Measurements from ENCODE around the gene SPACA6.

DNA sequence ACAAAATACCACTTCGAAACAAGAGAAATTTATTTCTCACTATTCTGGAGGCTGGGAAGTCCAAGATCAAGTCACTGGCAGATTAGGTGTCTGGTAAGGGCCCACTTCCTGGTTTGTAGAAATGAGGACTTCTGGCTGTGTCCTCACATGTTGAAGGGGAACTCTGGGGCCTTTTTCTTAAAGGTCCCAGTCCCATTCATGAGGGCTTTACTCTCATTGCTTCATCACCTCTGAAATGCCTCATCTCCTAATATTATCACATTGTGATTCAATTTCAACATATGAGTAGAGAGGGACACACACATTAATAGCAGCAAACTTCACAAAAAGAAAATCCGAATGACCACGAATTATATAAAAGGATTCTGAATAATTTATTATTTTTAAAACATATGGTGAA is 24.9 kb upstream of the SPACA6 start:
- TF ChIP-seq, protein P1, sequence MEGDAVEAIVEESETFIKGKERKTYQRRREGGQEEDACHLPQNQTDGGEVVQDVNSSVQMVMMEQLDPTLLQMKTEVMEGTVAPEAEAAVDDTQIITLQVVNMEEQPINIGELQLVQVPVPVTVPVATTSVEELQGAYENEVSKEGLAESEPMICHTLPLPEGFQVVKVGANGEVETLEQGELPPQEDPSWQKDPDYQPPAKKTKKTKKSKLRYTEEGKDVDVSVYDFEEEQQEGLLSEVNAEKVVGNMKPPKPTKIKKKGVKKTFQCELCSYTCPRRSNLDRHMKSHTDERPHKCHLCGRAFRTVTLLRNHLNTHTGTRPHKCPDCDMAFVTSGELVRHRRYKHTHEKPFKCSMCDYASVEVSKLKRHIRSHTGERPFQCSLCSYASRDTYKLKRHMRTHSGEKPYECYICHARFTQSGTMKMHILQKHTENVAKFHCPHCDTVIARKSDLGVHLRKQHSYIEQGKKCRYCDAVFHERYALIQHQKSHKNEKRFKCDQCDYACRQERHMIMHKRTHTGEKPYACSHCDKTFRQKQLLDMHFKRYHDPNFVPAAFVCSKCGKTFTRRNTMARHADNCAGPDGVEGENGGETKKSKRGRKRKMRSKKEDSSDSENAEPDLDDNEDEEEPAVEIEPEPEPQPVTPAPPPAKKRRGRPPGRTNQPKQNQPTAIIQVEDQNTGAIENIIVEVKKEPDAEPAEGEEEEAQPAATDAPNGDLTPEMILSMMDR (IDR thresholded peaks at IDR 0.05; ENCODE audit: insufficient read depth, low read depth, low read length), result no peak
- TF ChIP-seq EZH2 (IDR thresholded peaks at IDR 0.05; ENCODE audit: insufficient read depth, low read length), result no peak

All from astrocyte (in vitro differentiated cells and primary cell).